ENCODE measurements around the gene ZNF775.

The ZNF775 gene

GRCh38 chr7:150400008-150400787 lies 21.1 kb downstream of the ZNF775 start:
- H3K36me3 ChIP-seq (ENCODE audit: control insufficient read depth, low read depth, low read length) = no peaks in the 10 kb centered on the region
- H3K9me3 ChIP-seq (ENCODE audit: control insufficient read depth, low read depth, low read length) = no peaks in the 10 kb centered on the region
- peak overlapping the region; percentile 92 for H3K27ac ChIP-seq (ENCODE audit: low read length)
- no peaks in the 10 kb centered on the region for H3K27me3 ChIP-seq (ENCODE audit: control insufficient read depth, insufficient read depth, low read length)
- peak overlapping the region; percentile 70 for H3K9ac ChIP-seq (ENCODE audit: low read length)
- H3K4me1 ChIP-seq (ENCODE audit: control insufficient read depth, low read depth, low read length) = peaks cover 58% of the 10 kb centered on the region
- no peak overlapping the region for H3K4me3 ChIP-seq (ENCODE audit: low read length)

- Histone ChIP-seq H3K4me1 (ENCODE audit: control insufficient read depth, low read depth, low read length) (peaks cover 58% of the 10 kb centered on the region), H3K27me3 (ENCODE audit: control insufficient read depth, insufficient read depth, low read length) (no peaks in the 10 kb centered on the region), H3K9me3 (ENCODE audit: control insufficient read depth, low read depth, low read length) (no peaks in the 10 kb centered on the region), H3K27ac (ENCODE audit: low read length) (peak overlapping the region; percentile 92), H3K4me3 (ENCODE audit: low read length) (no peak overlapping the region), H3K36me3 (ENCODE audit: control insufficient read depth, low read depth, low read length) (no peaks in the 10 kb centered on the region), H3K9ac (ENCODE audit: low read length) (peak overlapping the region; percentile 70)
Measured at GRCh38 chr7:150400788-150401423, 21.8 kb downstream of the ZNF775 start.

- Histone ChIP-seq H3K4me1 (ENCODE audit: control insufficient read depth, low read depth, low read length) (peaks cover 62% of the 10 kb centered on the region), H3K9me3 (ENCODE audit: control insufficient read depth, low read depth, low read length) (no peaks in the 10 kb centered on the region), H3K36me3 (ENCODE audit: control insufficient read depth, low read depth, low read length) (no peaks in the 10 kb centered on the region), H3K9ac (ENCODE audit: low read length) (peak overlapping the region; percentile 70), H3K4me3 (ENCODE audit: low read length) (no peak overlapping the region), H3K27me3 (ENCODE audit: control insufficient read depth, insufficient read depth, low read length) (no peaks in the 10 kb centered on the region), H3K27ac (ENCODE audit: low read length) (peak overlapping the region; percentile 92)
Measured at GRCh38 chr7:150401424-150401790, 22.3 kb downstream of the ZNF775 start.

- Histone ChIP-seq H3K4me1 (ENCODE audit: control insufficient read depth, low read depth, low read length) (peaks cover 69% of the 10 kb centered on the region), H3K4me3 (ENCODE audit: low read length) (no peak overlapping the region), H3K27me3 (ENCODE audit: control insufficient read depth, insufficient read depth, low read length) (no peaks in the 10 kb centered on the region), H3K9ac (ENCODE audit: low read length) (peak overlapping the region; percentile 76), H3K36me3 (ENCODE audit: control insufficient read depth, low read depth, low read length) (no peaks in the 10 kb centered on the region), H3K27ac (ENCODE audit: low read length) (peak overlapping the region; percentile 92), H3K9me3 (ENCODE audit: control insufficient read depth, low read depth, low read length) (no peaks in the 10 kb centered on the region)
Measured at GRCh38 chr7:150401861-150402631, 22.9 kb downstream of the ZNF775 start.

GRCh38 chr7:150402671-150403321 lies 23.7 kb downstream of the ZNF775 start:
- no peaks in the 10 kb centered on the region for H3K9me3 ChIP-seq (ENCODE audit: control insufficient read depth, low read depth, low read length)
- H3K36me3 ChIP-seq (ENCODE audit: control insufficient read depth, low read depth, low read length) = no peaks in the 10 kb centered on the region
- no peaks in the 10 kb centered on the region for H3K27me3 ChIP-seq (ENCODE audit: control insufficient read depth, insufficient read depth, low read length)
- H3K27ac ChIP-seq (ENCODE audit: low read length) = peak overlapping the region; percentile 92
- no peak overlapping the region for H3K4me3 ChIP-seq (ENCODE audit: low read length)
- H3K9ac ChIP-seq (ENCODE audit: low read length) = peak overlapping the region; percentile 76
- H3K4me1 ChIP-seq (ENCODE audit: control insufficient read depth, low read depth, low read length) = peaks cover 70% of the 10 kb centered on the region

- Histone ChIP-seq H3K9me3 (ENCODE audit: control insufficient read depth, low read depth, low read length) (no peaks in the 10 kb centered on the region), H3K27me3 (ENCODE audit: control insufficient read depth, insufficient read depth, low read length) (no peaks in the 10 kb centered on the region), H3K36me3 (ENCODE audit: control insufficient read depth, low read depth, low read length) (no peaks in the 10 kb centered on the region), H3K27ac (ENCODE audit: low read length) (peak overlapping the region; percentile 92), H3K9ac (ENCODE audit: low read length) (peak overlapping the region; percentile 76), H3K4me3 (ENCODE audit: low read length) (peak overlapping the region; percentile 73), H3K4me1 (ENCODE audit: control insufficient read depth, low read depth, low read length) (peaks cover 70% of the 10 kb centered on the region)
Measured at GRCh38 chr7:150403376-150404171, 24.4 kb downstream of the ZNF775 start.

GRCh38 chr7:150404172-150404804 lies 25.2 kb downstream of the ZNF775 start:
- Histone ChIP-seq H3K9me3 (ENCODE audit: control insufficient read depth, low read depth, low read length) (no peaks in the 10 kb centered on the region), H3K4me3 (ENCODE audit: low read length) (peak overlapping the region; percentile 73), H3K27me3 (ENCODE audit: control insufficient read depth, insufficient read depth, low read length) (no peaks in the 10 kb centered on the region), H3K27ac (ENCODE audit: low read length) (peak overlapping the region; percentile 92), H3K4me1 (ENCODE audit: control insufficient read depth, low read depth, low read length) (peaks cover 66% of the 10 kb centered on the region), H3K36me3 (ENCODE audit: control insufficient read depth, low read depth, low read length) (peaks cover 3% of the 10 kb centered on the region), H3K9ac (ENCODE audit: low read length) (peak overlapping the region; percentile 76)

- Histone ChIP-seq H3K4me3 (ENCODE audit: low read length) (peak overlapping the region; percentile 73), H3K36me3 (ENCODE audit: control insufficient read depth, low read depth, low read length) (peaks cover 4% of the 10 kb centered on the region), H3K27ac (ENCODE audit: low read length) (peak overlapping the region; percentile 92), H3K27me3 (ENCODE audit: control insufficient read depth, insufficient read depth, low read length) (no peaks in the 10 kb centered on the region), H3K9me3 (ENCODE audit: control insufficient read depth, low read depth, low read length) (no peaks in the 10 kb centered on the region), H3K4me1 (ENCODE audit: control insufficient read depth, low read depth, low read length) (peaks cover 59% of the 10 kb centered on the region), H3K9ac (ENCODE audit: low read length) (peak overlapping the region; percentile 76)
Measured at GRCh38 chr7:150404805-150405583, 25.9 kb downstream of the ZNF775 start.

- peaks cover 51% of the 10 kb centered on the region for H3K4me1 ChIP-seq (ENCODE audit: control insufficient read depth, low read depth, low read length)
- H3K36me3 ChIP-seq (ENCODE audit: control insufficient read depth, low read depth, low read length) = peaks cover 12% of the 10 kb centered on the region
- H3K9me3 ChIP-seq (ENCODE audit: control insufficient read depth, low read depth, low read length) = no peaks in the 10 kb centered on the region
- no peak overlapping the region for H3K27ac ChIP-seq (ENCODE audit: low read length)
- peak overlapping the region; percentile 37 for H3K9ac ChIP-seq (ENCODE audit: low read length)
- peak overlapping the region; percentile 73 for H3K4me3 ChIP-seq (ENCODE audit: low read length)
- no peaks in the 10 kb centered on the region for H3K27me3 ChIP-seq (ENCODE audit: control insufficient read depth, insufficient read depth, low read length)
Measured at GRCh38 chr7:150405584-150406311, 26.6 kb downstream of the ZNF775 start.

GRCh38 chr7:150406312-150406566 lies 27.1 kb downstream of the ZNF775 start:
- H3K4me1 ChIP-seq (ENCODE audit: control insufficient read depth, low read depth, low read length) = peaks cover 46% of the 10 kb centered on the region
- H3K27ac ChIP-seq (ENCODE audit: low read length) = no peak overlapping the region
- no peak overlapping the region for H3K9ac ChIP-seq (ENCODE audit: low read length)
- peaks cover 12% of the 10 kb centered on the region for H3K36me3 ChIP-seq (ENCODE audit: control insufficient read depth, low read depth, low read length)
- H3K9me3 ChIP-seq (ENCODE audit: control insufficient read depth, low read depth, low read length) = no peaks in the 10 kb centered on the region
- H3K27me3 ChIP-seq (ENCODE audit: control insufficient read depth, insufficient read depth, low read length) = no peaks in the 10 kb centered on the region
- peak overlapping the region; percentile 73 for H3K4me3 ChIP-seq (ENCODE audit: low read length)

Data from iPS-18a (cell line).